AG04450 (cell line): ENCODE results near the gene GRB2. TPM values are rescaled to one million over a fixed set of nuclear protein-coding genes. Genes with fewer than 3 reads are reported as not detected.

Source experiments
- CTCF ChIA-PET: fragments of 300-600, 350-600 bp; formaldehyde crosslinking; extraction: SDS; loops from one replicate; lab custom pipeline; 2022; ENCODE audit warnings: antibody characterized with exemption, inconsistent platforms; lab: Charles Lee
- POLR2A ChIA-PET: fragments of 350-600 bp; formaldehyde crosslinking; extraction: SDS; loops from one replicate; lab custom pipeline; 2021; ENCODE audit warnings: antibody characterized with exemption, inconsistent platforms; lab: Yijun Ruan, JAX
- DNase-seq: peaks from one replicate; pipeline ENCODE4 v3.0.0-alpha.2; 2011; ENCODE audit warnings: low read depth, low spot score
- H3K27ac ChIP-seq: one replicate; pipeline ENCODE4 v1.5.1; 2012; ENCODE audit warnings: low read depth, low read length, control low read depth
- H3K27me3 ChIP-seq: one replicate; pipeline ENCODE4 v1.6.0; 2012; ENCODE audit warnings: low read length; ENCODE audit not compliant: control insufficient read depth, insufficient read depth
- H3K4me3 ChIP-seq: 2 replicates; pipeline ENCODE4 v1.5.1; 2011; ENCODE audit warnings: mild to moderate bottlenecking, low read depth, low read length, control low read depth
- H3K9me3 ChIP-seq: 2 replicates; pipeline ENCODE4 v1.5.1; 2012; ENCODE audit warnings: low read length; ENCODE audit not compliant: control insufficient read depth, insufficient read depth
- CTCF ChIP-seq: IDR thresholded peaks from 2 replicates; pipeline ENCODE4 v1.5.1; 2011; ENCODE audit warnings: low read depth, low read length, control low read depth, inconsistent platforms
- polyA plus RNA-seq: library from polyadenylated mRNA; depleted of rRNA; stranded (reverse); fragments of >200 nt; gene quantifications from 2 replicates; pipeline ENCODE4 v1.2.3, GENCODE V29; 2011

GRB2 gene
- polyA plus RNA-seq, 1 experiment: 63.8 TPM

- Histone ChIP-seq H3K27me3 (peaks cover 2% of the 10 kb centered on the region), H3K9me3 (peaks cover 4% of the 10 kb centered on the region; the same call in 1 of the 2 replicates), H3K27ac (peak overlapping the region; percentile 65), H3K4me3 (peak overlapping the region; percentile 93)
- POLR2A ChIA-PET: interaction anchor here (0.5 to 2.0 kb wide), 7 partner anchors 11 to 146 kb away, joined by 3 to 12 read pairs (median 7); partner anchors contain the start of genes GGA3, MRPS7, SLC25A19 and TSEN54
- DNase-seq: no peak
- CTCF ChIA-PET: interaction anchor here (0.9 to 1.7 kb wide), 2 partner anchors 82 to 134 kb away, joined by 3 to 8 read pairs; partner anchors contain the start of gene MIF4GD
- TF ChIP-seq CTCF: no peak
Observed at GRCh38 chr17:75404731-75405364, 630 bp downstream of the GRB2 start.

GRCh38 chr17:75404223-75404730 lies 1.2 kb downstream of the GRB2 start:
- peak; percentile 99 for TF ChIP-seq CTCF
- ChIA-PET CTCF (interaction anchor here (0.7 to 1.5 kb wide), 6 partner anchors 24 to 229 kb away, joined by 3 to 21 read pairs (median 6); partner anchors contain the start of genes MIF4GD and SMIM5), POLR2A (interaction anchor here (2.0 kb wide), 1 partner anchor 115 kb away, joined by 7 read pairs; the partner anchor contains the start of gene SLC25A19)
- H3K27me3 ChIP-seq: peaks cover 2% of the 10 kb centered on the region
- DNase-seq: no peak
- H3K4me3 ChIP-seq: peak overlapping the region; percentile 93
- peaks cover 4% of the 10 kb centered on the region; the same call in 1 of the 2 replicates for H3K9me3 ChIP-seq
- H3K27ac ChIP-seq: no peak overlapping the region

GRCh38 chr17:75403131-75403530 lies 2.3 kb downstream of the GRB2 start:
- no peak overlapping the region for H3K27ac ChIP-seq
- no peak overlapping the region for H3K4me3 ChIP-seq
- POLR2A ChIA-PET: interaction anchor here (0.6 kb wide), 1 partner anchor 98 kb away, joined by 3 read pairs; no protein-coding TSS in a partner anchor
- no peaks in the 10 kb centered on the region for H3K27me3 ChIP-seq
- CTCF ChIA-PET: interaction anchor here (0.6 to 1.5 kb wide), 6 partner anchors 23 to 133 kb away, joined by 3 to 21 read pairs (median 6); partner anchors contain the start of gene MIF4GD
- TF ChIP-seq CTCF: no peak
- no peak for DNase-seq
- peaks cover 4% of the 10 kb centered on the region; the same call in 1 of the 2 replicates for H3K9me3 ChIP-seq

GRCh38 chr17:75402026-75402425 lies 3.5 kb downstream of the GRB2 start:
- CTCF ChIA-PET: interaction anchor here (0.9 to 2.6 kb wide), 5 partner anchors 79 to 288 kb away, joined by 3 to 15 read pairs (median 5); partner anchors contain the start of genes MIF4GD and SMIM5
- POLR2A ChIA-PET: no interaction called here
- no peak overlapping the region for H3K4me3 ChIP-seq
- H3K27ac ChIP-seq: no peak overlapping the region
- no peak for DNase-seq
- peaks cover 4% of the 10 kb centered on the region; the same call in 1 of the 2 replicates for H3K9me3 ChIP-seq
- no peaks in the 10 kb centered on the region for H3K27me3 ChIP-seq
- TF ChIP-seq CTCF: no peak
